ENCODE results near the gene ZBED5.
A peak's percentile ranks its signal among the peaks of the same experiment; 100 is the strongest.

ZBED5 gene

DNA sequence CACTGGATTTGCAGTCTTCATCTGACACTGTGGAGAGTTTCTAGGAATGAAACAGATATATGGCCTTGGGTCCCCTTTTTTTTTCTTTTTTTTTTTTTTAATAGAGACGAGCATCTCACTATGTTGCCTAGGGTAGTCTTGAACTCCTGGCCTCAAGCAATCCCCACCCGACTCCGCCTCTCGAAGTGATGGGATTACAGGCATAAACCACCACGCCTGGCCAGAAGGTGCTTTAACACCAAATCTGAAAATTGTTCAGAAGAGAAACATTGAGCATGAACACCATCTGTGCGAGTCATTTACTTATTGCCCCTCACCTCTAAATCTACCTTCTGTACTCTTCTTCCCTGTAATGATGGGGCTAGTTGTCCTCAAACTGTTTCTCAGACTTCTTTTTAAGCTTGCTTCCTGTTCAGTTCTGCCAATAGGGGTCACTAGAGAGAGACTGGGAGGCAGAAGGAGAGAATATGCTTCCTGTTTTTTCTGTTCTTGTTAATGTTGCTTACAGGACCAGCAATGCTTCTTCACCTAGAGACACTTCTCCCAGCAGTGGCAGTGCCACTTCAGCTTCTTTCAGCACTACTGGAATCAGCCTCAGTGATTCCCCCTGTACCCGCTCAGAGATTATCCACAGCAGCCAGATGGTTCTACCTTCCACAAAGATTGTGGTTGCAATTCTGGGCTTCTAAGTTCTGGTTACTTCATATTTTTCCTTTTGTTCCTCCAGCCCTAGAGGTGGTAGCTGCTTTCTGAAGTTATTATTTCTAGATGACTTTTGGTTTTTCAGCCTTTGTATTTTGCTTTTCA is 20.8 kb upstream of the ZBED5 start:
- DNase-seq = peak; percentile 17

DNA sequence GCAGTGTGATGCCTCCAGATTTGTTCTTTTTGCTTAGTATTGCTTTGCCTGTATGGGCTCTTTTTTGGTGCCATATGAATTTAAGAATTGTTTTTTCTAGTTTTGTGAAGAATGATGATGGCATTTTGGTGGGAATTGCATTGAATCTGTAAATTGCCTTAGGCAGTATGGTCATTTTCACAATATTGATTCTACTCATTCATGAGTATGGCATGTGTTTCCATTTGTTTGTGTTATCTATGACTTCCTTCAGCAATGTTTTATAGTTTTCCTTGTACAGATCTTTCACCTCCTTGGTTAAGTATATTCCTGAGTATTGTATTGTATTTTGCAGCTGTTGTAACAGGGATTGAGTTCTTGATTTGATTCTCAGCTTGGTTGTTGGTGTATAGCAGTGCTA is 18.3 kb upstream of the ZBED5 start:
- no peak for DNase-seq

DNA sequence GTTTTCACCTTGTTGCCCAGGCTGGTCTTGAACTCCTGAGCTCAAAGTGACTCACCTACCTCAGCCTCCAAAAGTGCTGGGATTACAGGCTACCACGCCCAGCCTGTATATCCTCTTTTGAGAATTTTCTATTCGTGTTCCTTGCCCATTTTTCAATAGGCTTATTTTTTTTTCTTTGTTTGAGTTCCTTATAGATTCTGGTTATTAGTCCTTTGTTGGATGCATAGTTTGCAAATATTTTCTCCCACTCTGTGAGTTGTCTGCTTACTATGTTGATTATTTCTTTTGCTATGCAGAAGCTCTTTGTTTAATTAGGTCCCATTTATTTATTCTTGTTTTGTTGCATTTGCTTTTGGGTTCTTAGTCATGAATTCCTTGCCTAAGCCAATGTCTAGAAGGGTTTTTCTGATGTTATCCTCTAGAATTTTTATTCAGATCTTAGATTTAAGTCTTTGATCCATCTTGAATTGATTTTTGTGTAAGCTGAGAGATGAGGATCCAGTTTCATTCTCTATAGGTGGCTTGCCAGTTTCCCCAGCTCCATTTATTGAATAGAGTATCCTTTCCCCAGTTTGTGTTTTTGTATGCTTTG is 17.7 kb upstream of the ZBED5 start:
- no peak for DNase-seq

- DNase-seq = no peak
Measured at GRCh38 chr11:10872097-10872496, 14.2 kb upstream of the ZBED5 start.

DNA sequence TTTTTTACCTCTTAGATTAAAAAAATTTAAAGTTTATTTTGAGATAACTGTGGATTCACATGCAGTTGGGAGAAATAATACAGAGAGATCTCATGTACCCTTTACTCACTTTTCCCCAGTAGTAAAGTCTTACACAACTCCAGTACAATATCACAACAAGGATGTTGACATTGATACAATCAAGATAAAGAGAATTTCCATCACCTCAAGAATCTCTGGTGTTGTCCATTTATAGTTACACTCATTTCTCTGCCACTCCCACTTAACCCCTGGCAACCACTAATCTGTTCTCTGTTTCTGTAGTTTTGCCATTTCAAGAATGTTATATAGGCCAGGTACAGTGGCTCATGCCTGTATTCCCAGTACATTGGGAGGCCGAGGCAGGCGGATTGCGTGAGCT is 10.5 kb upstream of the ZBED5 start:
- DNase-seq = no peak

DNA sequence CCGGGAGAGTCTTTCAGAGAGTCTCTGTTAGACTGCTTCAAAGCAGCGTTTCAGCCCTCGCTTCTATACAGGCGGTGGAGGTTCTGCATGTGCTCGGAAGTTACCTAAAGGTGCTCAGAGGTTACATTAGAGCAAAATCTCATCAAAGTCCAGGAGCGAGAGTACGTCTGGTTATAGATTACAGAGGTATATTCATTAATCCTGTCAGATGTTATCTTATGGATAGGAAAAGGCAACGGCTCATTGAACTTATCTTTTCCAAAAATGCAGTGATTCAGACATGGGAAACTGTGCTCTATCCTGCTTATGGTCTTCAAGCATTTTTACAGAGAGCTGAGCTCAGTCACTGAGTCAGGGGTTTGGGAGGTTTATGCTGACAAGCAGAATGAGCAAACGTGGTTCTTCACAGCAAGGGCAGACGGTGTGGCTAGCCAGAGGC is 9.1 kb upstream of the ZBED5 start:
- DNase-seq = no peak

DNA sequence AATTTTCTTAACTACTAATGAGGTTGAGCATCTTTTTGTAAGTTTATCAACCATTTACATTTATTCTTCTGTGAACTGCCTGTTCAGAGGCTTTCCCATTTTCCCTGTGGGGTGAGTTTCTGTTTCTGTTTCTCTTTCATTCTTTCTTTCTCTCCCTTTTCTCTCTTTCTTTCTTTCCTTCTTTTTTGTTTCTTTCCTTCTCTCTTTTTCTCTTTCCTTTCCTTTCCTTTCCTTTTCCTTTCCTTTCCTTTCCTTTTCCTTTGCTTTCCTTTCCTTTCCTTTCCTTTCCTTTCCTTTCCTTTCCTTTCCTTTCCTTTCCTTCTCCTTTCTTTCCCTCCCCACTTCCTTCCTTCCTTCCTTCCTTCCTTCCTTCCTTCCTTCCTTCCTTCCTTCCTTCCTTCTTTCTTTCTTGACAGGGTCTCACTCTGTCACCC is 8.0 kb upstream of the ZBED5 start:
- no peak for DNase-seq

DNA sequence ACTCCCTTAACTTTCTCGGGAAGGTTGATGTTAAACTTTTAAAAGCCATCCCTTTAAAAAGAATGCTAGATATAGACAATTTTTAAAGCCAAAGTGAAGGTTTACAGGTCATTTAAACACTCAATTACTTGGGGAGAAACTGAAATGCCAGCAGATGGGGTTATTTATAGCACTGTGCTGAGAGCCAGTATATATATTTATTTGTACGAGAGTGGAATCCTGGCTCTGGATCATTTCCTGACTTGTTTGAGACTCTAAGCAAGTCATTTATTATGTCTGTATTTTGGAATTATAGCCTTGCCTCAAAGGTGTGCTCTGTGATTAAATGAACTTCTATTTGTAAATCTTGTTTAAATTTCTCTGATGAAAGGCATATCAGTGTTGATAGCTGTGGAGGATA is 6.8 kb upstream of the ZBED5 start:
- no peak for DNase-seq

- DNase-seq = no peak
Measured at GRCh38 chr11:10862446-10862845, 4.6 kb upstream of the ZBED5 start.

GRCh38 chr11:10861799-10862198 is 3.9 kb upstream of the ZBED5 start:
- DNase-seq = no peak

DNA sequence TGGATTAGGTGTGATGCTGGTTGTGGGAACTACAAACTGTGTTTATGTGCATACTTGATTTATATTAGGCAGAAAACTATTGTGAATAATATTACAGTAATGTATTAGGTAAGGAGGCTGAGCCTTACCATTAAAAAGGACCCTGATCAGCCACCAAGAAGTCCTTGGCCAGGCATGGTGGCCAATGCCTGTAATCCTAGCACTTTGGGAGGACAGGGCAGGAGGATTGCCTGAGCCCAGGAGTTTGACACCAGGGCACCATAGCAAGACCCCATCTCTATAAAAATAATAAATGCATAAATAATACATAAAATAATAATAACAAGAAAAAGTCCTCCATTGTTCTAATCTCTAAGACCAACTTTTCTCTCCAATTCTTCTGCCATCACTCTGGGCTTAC is 3.2 kb upstream of the ZBED5 start:
- DNase-seq = no peak

DNA sequence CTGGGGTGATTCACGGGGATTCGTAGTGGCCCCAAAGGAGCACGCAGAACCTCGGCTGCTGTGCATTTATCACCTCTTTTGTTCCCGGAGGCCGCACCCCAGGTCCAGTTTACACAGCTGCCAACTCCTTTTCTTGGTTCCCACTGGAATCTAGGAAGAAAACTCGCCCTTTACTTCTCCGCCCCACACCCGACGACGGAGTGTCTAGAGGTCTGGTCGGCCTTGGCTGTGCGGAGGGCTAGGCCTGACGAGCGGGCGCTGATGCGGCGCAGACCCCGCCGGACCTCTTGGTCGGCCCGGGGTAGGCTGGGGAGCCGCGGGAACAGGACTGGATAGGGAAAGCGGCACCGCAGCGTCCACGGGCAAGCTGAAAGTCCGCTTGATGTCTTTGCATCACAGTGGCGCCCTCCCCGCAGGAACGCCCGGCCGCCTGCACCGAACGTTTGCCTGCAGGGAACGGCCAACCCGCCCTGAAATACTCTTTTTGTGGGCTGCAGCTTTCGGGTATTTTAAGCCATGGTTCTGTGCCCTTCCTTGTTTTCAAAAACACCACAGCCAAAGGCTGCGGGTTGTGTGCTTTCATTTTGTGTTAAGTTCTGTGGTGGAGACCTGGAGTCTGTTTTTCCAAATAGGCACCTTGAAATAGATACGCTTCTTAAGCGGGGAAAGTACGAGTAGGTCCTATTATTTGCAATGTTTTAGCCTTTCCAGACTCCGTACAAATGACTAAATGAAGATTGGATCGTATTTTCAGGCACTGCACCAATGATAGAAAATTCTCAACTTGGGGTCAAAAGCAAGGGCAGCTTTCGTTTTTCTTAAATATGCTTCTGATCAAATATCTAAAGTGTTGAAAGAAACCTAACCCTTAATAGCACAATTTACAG is 829 bp upstream of the ZBED5 start:
- peak; percentile 44 for DNase-seq

DNA sequence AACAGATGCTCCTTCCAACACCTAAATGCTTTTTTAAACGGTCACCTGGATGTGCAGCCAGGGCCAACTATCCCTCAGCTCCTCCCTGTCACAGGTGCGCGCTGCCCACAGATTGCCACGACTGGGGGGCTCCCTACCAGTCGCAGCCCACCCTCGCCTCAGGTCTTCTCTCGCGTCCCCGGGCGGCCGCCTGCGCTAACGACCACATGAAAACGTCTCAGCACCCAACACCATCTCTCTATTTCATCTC is 469 bp downstream of the ZBED5 start:
- no peak for DNase-seq

DNA sequence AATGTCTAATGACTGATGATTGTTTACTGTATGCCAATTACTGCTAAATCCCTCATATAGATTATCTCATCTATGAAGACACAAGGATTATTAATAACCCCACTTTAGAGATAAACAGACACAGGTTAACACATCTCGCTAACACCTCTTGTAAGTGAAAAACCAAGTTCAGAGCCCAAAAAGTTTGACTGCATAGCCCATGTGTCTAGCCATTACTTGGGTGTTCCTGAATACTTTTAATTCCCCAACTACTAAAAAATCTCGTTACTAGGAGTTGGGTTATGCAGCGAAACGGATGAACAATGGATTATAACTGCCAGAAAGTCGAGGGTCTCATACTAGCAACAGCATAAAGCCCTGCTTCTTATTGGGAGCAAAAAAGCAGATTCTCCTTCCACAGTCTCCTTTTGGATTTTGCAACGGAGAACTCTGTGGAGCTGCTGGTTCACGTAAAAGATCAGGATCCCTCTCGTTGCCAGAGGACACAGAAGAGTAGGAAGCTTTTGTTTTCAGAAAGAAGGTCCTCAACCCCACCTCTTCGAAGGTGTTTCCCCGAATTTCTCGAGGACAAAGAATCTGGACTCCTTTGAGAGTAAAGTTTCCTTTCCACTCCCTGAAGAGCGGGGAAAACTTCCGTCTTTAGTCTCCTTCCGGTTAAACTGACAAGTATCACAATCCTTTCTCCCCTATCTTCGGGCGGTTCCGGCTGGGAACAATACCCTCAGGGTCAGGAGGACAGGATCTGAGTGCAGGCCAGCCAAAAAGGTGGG is 979 bp downstream of the ZBED5 start:
- DNase-seq = peak; percentile 39

- no peak for DNase-seq
Measured at GRCh38 chr11:10855295-10855694, 2.6 kb downstream of the ZBED5 start.

DNA sequence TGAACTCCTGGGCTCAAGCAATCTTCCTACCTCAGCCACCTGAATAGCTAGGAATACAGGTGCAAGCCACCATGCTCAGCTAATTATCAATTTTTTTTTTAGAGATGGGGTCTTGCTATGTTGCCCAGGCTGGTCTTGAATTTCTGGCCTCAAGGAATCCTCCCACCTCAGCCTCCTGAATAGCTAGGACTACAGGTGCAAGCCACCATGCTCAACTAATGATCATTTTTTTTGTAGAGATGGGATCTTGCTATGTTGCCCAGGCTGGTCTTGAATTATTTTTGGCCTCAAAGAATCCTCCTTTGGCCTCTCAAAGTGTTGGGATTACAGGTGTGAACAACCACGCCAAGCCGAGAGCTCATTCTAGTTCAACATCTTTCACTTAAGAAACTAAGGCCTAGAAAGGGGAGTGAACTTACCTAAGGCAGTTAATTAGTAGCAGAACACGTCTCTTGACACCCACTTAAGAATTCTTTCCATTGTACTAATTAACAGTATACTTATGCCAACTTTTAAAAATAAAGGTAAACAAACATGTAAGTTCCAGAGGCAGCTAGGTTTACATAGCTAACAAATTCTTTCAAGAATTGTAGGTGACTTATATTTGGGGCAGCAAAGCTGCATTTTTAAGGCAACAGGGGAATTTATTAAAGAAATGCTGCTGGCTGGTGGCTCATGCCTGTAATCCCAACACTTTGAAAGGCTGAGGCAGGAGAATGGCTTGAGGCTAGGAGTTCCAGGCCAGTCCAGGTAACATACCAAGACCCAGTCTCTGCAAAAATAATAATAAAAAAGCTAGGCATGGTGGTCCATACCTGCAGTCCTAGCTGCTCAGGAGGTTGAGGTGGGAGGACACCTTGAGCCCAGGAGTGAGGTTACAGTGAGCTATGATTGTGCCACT is 9.6 kb downstream of the ZBED5 start:
- DNase-seq = no peak

- DNase-seq = no peak
Measured at GRCh38 chr11:10846660-10847059, 11.2 kb downstream of the ZBED5 start.

DNA sequence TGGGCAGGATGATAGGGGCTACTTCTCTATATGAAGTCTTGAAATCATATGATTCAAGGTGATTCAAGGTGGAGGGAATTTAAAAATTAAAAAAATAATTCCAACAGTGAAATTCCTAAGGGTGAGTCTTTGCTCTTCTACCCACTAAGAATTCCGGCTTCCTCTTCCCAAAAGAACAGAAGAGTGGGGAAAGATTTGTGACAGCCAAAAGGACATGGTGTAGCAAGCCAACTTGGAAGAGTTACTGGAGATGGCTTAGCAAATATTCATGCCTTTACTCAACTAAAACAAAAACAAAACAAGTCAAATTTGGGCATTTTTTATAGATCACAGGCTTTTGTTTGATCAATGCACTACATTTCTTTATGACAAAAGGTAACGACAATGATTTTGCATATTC is 12.3 kb downstream of the ZBED5 start:
- no peak for DNase-seq

DNA sequence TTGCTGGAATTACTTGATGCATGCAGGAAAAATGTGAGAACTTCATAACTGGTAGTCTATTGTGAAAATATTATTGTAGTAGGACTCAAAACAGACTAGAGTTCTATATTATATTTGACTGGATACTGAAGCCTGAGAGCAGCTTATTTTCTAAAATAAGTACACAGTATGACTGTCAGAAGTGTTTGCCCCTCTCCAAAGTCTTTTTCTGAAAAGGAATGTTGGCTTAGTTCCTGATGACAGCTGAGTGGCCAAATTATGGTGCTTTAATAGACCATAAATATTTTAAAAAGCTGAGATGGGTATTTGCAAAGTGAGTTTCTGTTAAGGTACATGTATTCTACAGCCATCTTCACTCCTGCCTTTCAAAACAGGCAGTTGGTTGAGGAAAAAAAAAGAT is 13.1 kb downstream of the ZBED5 start:
- DNase-seq = no peak

GRCh38 chr11:10844356-10844755 is 13.5 kb downstream of the ZBED5 start:
- no peak for DNase-seq

DNA sequence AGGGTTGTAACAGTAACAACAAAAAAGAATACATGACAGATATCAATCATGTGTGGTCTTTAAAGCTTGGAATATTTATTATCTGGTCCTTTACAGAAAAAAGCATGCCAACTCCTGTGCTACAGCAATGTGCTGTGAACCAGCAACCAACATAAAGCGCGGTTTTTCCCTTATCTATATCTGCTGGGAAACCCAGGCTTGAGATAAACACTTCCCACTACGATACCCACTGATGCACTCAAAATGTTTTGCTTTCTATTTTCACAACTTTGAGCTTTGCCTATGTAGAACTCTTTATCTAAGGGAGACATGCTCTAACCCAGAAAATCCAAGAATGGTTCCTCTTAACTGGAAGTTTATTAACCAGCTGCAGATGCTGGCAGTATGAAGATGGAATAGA is 19.0 kb downstream of the ZBED5 start:
- DNase-seq = no peak

- no peak for DNase-seq
Measured at GRCh38 chr11:10838083-10838482, 19.8 kb downstream of the ZBED5 start.

Measured in stimulated activated CD4-positive, alpha-beta T cell treated with anti-CD3 and anti-CD28 coated beads, Interleukin-4, amount 100 ng/mL, for 24 hours (primary cell).